Trophoblast cell (in vitro differentiated cells and primary cell): Measurements from ENCODE around the gene RNF183.

Experiments
- DNase-seq, 2 donors: peaks; one replicate each; pipeline ENCODE4 v3.0.0-alpha.2; 2016
- H2AFZ ChIP-seq: 2 replicates; pipeline ENCODE4 v1.6.1; 2013; ENCODE audit warnings: low read length, moderate library complexity, mild to moderate bottlenecking; ENCODE audit not compliant: insufficient read depth, poor library complexity
- H2AK5ac ChIP-seq: 2 replicates; pipeline ENCODE4 v1.6.1; 2013; ENCODE audit warnings: mild to moderate bottlenecking, low read length
- H2BK120ac ChIP-seq: 2 replicates; pipeline ENCODE4 v1.6.1; 2013; ENCODE audit warnings: low read length, mild to moderate bottlenecking, moderate library complexity; ENCODE audit not compliant: insufficient read depth, poor library complexity
- H2BK12ac ChIP-seq: 2 replicates; pipeline ENCODE4 v1.6.1; 2013; ENCODE audit warnings: mild to moderate bottlenecking, low read length, moderate library complexity
- H2BK5ac ChIP-seq: 2 replicates; pipeline ENCODE4 v1.6.1; 2013; ENCODE audit warnings: low read length, low read depth, moderate library complexity, mild to moderate bottlenecking; ENCODE audit not compliant: poor library complexity
- H3K14ac ChIP-seq: 2 replicates; pipeline ENCODE4 v1.6.1; 2013; ENCODE audit warnings: mild to moderate bottlenecking, low read length
- H3K18ac ChIP-seq: 2 replicates; pipeline ENCODE4 v1.6.1; 2013; ENCODE audit warnings: mild to moderate bottlenecking, low read length
- H3K23ac ChIP-seq: 2 replicates; pipeline ENCODE4 v1.6.1; 2013; ENCODE audit warnings: low read length
- H3K27ac ChIP-seq: 2 replicates; pipeline ENCODE4 v1.5.1; 2013; ENCODE audit warnings: low read depth, mild to moderate bottlenecking, inconsistent platforms, low read length, moderate library complexity
- H3K27me3 ChIP-seq: 2 replicates; pipeline ENCODE4 v1.6.1; 2013; ENCODE audit warnings: inconsistent platforms, mild to moderate bottlenecking, low read length, moderate library complexity; ENCODE audit not compliant: insufficient read depth
- H3K36me3 ChIP-seq, 2 experiments: 1 replicate in 1 of 2; 2 replicates in 1 of 2; pipeline ENCODE4 v1.6.1; 2013; ENCODE audit warnings: low read length in 2 of 2, mild to moderate bottlenecking in 2 of 2, moderate library complexity in 1 of 2; ENCODE audit not compliant: insufficient read depth in 2 of 2, control insufficient read depth in 1 of 2
- H3K4ac ChIP-seq: 2 replicates; pipeline ENCODE4 v1.6.1; 2013; ENCODE audit warnings: low read depth, mild to moderate bottlenecking, low read length, moderate library complexity
- H3K4me1 ChIP-seq, 2 experiments: 1 replicate in 1 of 2; 2 replicates in 1 of 2; pipeline ENCODE4 v1.6.1; 2013; ENCODE audit warnings: low read length in 2 of 2, mild to moderate bottlenecking in 2 of 2, moderate library complexity in 1 of 2; ENCODE audit not compliant: insufficient read depth in 2 of 2, control insufficient read depth in 1 of 2
- H3K4me2 ChIP-seq: 2 replicates; pipeline ENCODE4 v1.6.1; 2013; ENCODE audit warnings: inconsistent platforms, mild to moderate bottlenecking, low read length, moderate library complexity
- H3K4me3 ChIP-seq: 2 replicates; pipeline ENCODE4 v1.5.1; 2013; ENCODE audit warnings: mild to moderate bottlenecking, low read depth, low read length, inconsistent platforms
- H3K79me1 ChIP-seq: one replicate; pipeline ENCODE4 v1.6.1; 2013; ENCODE audit warnings: low read length
- H3K79me2 ChIP-seq: 2 replicates; pipeline ENCODE4 v1.6.1; 2013; ENCODE audit warnings: low read length, mild to moderate bottlenecking; ENCODE audit not compliant: control insufficient read depth, insufficient read depth, poor library complexity
- H3K9ac ChIP-seq: 2 replicates; pipeline ENCODE4 v1.6.1; 2013; ENCODE audit warnings: mild to moderate bottlenecking, low read length
- H3K9me3 ChIP-seq: 2 replicates; pipeline ENCODE4 v1.6.1; 2013; ENCODE audit warnings: low read depth, mild to moderate bottlenecking, control low read depth, inconsistent platforms, low read length; ENCODE audit not compliant: insufficient read depth
- H4K12ac ChIP-seq: 2 replicates; pipeline ENCODE4 v1.6.1; 2013; ENCODE audit warnings: low read depth, mild to moderate bottlenecking, low read length, moderate library complexity
- H4K8ac ChIP-seq: 2 replicates; pipeline ENCODE4 v1.6.1; 2013; ENCODE audit warnings: low read depth, mild to moderate bottlenecking, low read length, moderate library complexity
- H4K91ac ChIP-seq: one replicate; pipeline ENCODE4 v1.6.1; 2013; ENCODE audit warnings: low read depth, mild to moderate bottlenecking, low read length, moderate library complexity
- WGBS: extraction: QIAGEN DNeasy Blood & Tissue Kit; methylation state at CpG from one replicate; pipeline ENCODE4 v1.1.7; 2013; ENCODE audit warnings: missing lambda C conversion rate; ENCODE audit not compliant: insufficient read length, insufficient coverage; ENCODE audit errors: extremely low coverage; 5-methylcytosine and 5-hydroxymethylcytosine counted together

RNF183 gene

GRCh38 chr9:113274474-113275156 lies 28.6 kb downstream of the RNF183 start:
- Histone ChIP-seq H3K4me2 (peak overlapping the region; percentile 88), H3K79me2 (peaks cover 4% of the 10 kb centered on the region), H2BK5ac (peak overlapping the region; percentile 77), H3K27ac (peak overlapping the region; percentile 45), H3K9ac (no peak overlapping the region), H2BK120ac (peak overlapping the region; percentile 38), H3K9me3 (no peaks in the 10 kb centered on the region), H3K18ac (no peak overlapping the region), H3K79me1 (peaks cover 9% of the 10 kb centered on the region), H3K4me1 (peaks cover 0 to 3% of the 10 kb centered on the region in 2 experiments), H4K8ac (peak overlapping the region; percentile 83), H4K12ac (peak overlapping the region; percentile 74), H3K23ac (no peak overlapping the region), H4K91ac (no peak overlapping the region), H3K14ac (peak overlapping the region; percentile 40), H2BK12ac (no peak overlapping the region), H3K36me3 (peaks cover 22 to 37% of the 10 kb centered on the region in 2 experiments), H3K4ac (peak overlapping the region; percentile 41), H3K4me3 (peak overlapping the region; percentile 72), H2AK5ac (no peak overlapping the region), H2AFZ (peak overlapping the region; percentile 48), H3K27me3 (no peaks in the 10 kb centered on the region)
- peak; percentile 27 to 93 for DNase-seq
- no CpG with 5 or more reads among the region's 15 CpGs for WGBS

- DNase-seq = no peak
- no peaks in the 10 kb centered on the region for H3K4me1 ChIP-seq
- H3K36me3 ChIP-seq = peaks cover 12 to 30% of the 10 kb centered on the region in 2 experiments
- H4K91ac ChIP-seq = no peak overlapping the region
- no peak overlapping the region for H2AK5ac ChIP-seq
- no peak overlapping the region for H3K23ac ChIP-seq
- no peak overlapping the region for H4K12ac ChIP-seq
- no peak overlapping the region for H3K14ac ChIP-seq
- H3K9ac ChIP-seq = no peak overlapping the region
- H3K4me2 ChIP-seq = no peak overlapping the region
- H2BK12ac ChIP-seq = no peak overlapping the region
- no peaks in the 10 kb centered on the region for H3K9me3 ChIP-seq
- H3K18ac ChIP-seq = no peak overlapping the region
- H2BK120ac ChIP-seq = no peak overlapping the region
- H3K79me1 ChIP-seq = peaks cover 2% of the 10 kb centered on the region
- H3K4me3 ChIP-seq = no peak overlapping the region
- no CpG with 5 or more reads among the region's 2 CpGs for WGBS
- H3K4ac ChIP-seq = no peak overlapping the region
- no peaks in the 10 kb centered on the region for H3K27me3 ChIP-seq
- no peak overlapping the region for H2AFZ ChIP-seq
- no peak overlapping the region for H3K27ac ChIP-seq
- H3K79me2 ChIP-seq = peaks cover 2% of the 10 kb centered on the region
- no peak overlapping the region for H4K8ac ChIP-seq
- no peak overlapping the region for H2BK5ac ChIP-seq
Measured at GRCh38 chr9:113269871-113270270, 33.3 kb downstream of the RNF183 start.

- no peaks in the 10 kb centered on the region for H3K27me3 ChIP-seq
- H2BK5ac ChIP-seq = no peak overlapping the region
- no peak overlapping the region for H4K8ac ChIP-seq
- H3K4ac ChIP-seq = no peak overlapping the region
- no peak overlapping the region for H4K12ac ChIP-seq
- H3K18ac ChIP-seq = no peak overlapping the region
- WGBS = no CpG with 5 or more reads among the region's 2 CpGs
- no peak overlapping the region for H3K23ac ChIP-seq
- no peaks in the 10 kb centered on the region for H3K4me1 ChIP-seq
- H2BK120ac ChIP-seq = no peak overlapping the region
- H3K14ac ChIP-seq = no peak overlapping the region
- no peak overlapping the region for H3K27ac ChIP-seq
- H3K9me3 ChIP-seq = no peaks in the 10 kb centered on the region
- H3K79me1 ChIP-seq = no peaks in the 10 kb centered on the region
- no peaks in the 10 kb centered on the region for H3K79me2 ChIP-seq
- H3K36me3 ChIP-seq = peaks cover 12 to 30% of the 10 kb centered on the region in 2 experiments
- no peak overlapping the region for H3K4me3 ChIP-seq
- no peak for DNase-seq
- H2AK5ac ChIP-seq = no peak overlapping the region
- H4K91ac ChIP-seq = no peak overlapping the region
- H2AFZ ChIP-seq = no peak overlapping the region
- H3K9ac ChIP-seq = no peak overlapping the region
- no peak overlapping the region for H3K4me2 ChIP-seq
- H2BK12ac ChIP-seq = no peak overlapping the region
Measured at GRCh38 chr9:113269355-113269754, 33.8 kb downstream of the RNF183 start.

- Histone ChIP-seq H3K9ac (no peak overlapping the region), H3K4me3 (no peak overlapping the region), H3K36me3 (peaks cover 12 to 28% of the 10 kb centered on the region in 2 experiments), H3K18ac (no peak overlapping the region), H3K79me2 (no peaks in the 10 kb centered on the region), H3K4ac (no peak overlapping the region), H3K23ac (no peak overlapping the region), H2BK12ac (no peak overlapping the region), H3K4me1 (no peaks in the 10 kb centered on the region), H3K27me3 (no peaks in the 10 kb centered on the region), H3K9me3 (no peaks in the 10 kb centered on the region), H3K4me2 (no peak overlapping the region), H3K79me1 (no peaks in the 10 kb centered on the region), H2BK5ac (no peak overlapping the region), H2AK5ac (no peak overlapping the region), H4K91ac (no peak overlapping the region), H4K12ac (no peak overlapping the region), H3K14ac (no peak overlapping the region), H2AFZ (no peak overlapping the region), H2BK120ac (no peak overlapping the region), H4K8ac (no peak overlapping the region), H3K27ac (no peak overlapping the region)
- WGBS = no CpG with 5 or more reads among the region's 4 CpGs
- DNase-seq = no peak
Measured at GRCh38 chr9:113267911-113268566, 35.1 kb downstream of the RNF183 start.
